Muscle layer of duodenum (tissue), 2 donors: ENCODE measurements around the gene IGSF9.
"Not testable (repeated sequence)": the region's sequence is repeated elsewhere in the genome, so short reads cannot be mapped to it uniquely, and the experiment has no call there.

Experiments used
- H3K27ac ChIP-seq: one replicate; pipeline ENCODE4 v1.7.0; 2013; ENCODE audit warnings: mild to moderate bottlenecking, low read length
- H3K27me3 ChIP-seq: one replicate; pipeline ENCODE4 v1.7.0; 2013; ENCODE audit warnings: low read depth, mild to moderate bottlenecking, control low read depth, low read length
- H3K36me3 ChIP-seq, 2 donors: one replicate each; pipeline ENCODE4 v1.7.0; 2013; ENCODE audit warnings: low read length in 2 of 2, control low read depth in 1 of 2, mild to moderate bottlenecking in 1 of 2; ENCODE audit not compliant: insufficient read depth in 2 of 2, control insufficient read depth in 1 of 2
- H3K4me1 ChIP-seq, 2 donors: one replicate each; pipeline ENCODE4 v1.7.0; 2013; ENCODE audit warnings: low read length in 2 of 2, mild to moderate bottlenecking in 2 of 2, control low read depth in 1 of 2, moderate library complexity in 1 of 2; ENCODE audit not compliant: insufficient read depth in 2 of 2, control insufficient read depth in 1 of 2
- H3K4me3 ChIP-seq, 2 donors: one replicate each; pipeline ENCODE4 v1.7.0; 2013; ENCODE audit warnings: low read length in 2 of 2, low read depth in 1 of 2, mild to moderate bottlenecking in 1 of 2
- H3K9me3 ChIP-seq, 2 donors: one replicate each; pipeline ENCODE4 v1.7.0; 2013; ENCODE audit warnings: low read length in 2 of 2, control low read depth in 1 of 2, mild to moderate bottlenecking in 1 of 2; ENCODE audit not compliant: control insufficient read depth in 1 of 2
- donor health status: healthy.

The IGSF9 gene

DNA sequence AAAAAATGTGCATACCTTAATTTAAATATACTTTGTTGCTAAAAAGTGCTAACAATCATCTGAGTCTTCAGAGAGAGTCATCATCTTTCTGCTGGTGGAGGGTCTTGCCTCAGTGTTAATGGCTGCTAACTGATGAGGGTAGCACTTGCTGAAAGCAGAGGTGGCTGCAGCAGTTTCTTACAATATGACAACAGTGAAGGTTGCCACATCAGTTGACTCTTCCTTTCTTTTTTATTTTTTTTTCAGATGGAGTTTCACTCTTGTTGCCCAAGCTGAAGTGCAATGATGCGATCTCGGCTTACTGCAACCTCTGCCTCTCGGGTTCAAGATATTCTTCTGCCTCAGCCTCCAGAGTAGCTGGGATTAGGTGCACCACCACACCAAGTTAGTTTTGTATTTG, 42.9 kb downstream of the IGSF9 start:
- peaks cover 0 to 4% of the 10 kb centered on the region in 2 donors for H3K9me3 ChIP-seq
- no peak overlapping the region for H3K27ac ChIP-seq
- H3K36me3 ChIP-seq = no peaks in the 10 kb centered on the region
- H3K27me3 ChIP-seq = no peaks in the 10 kb centered on the region
- H3K4me3 ChIP-seq = no peak overlapping the region
- H3K4me1 ChIP-seq = peaks cover 5 to 15% of the 10 kb centered on the region in 2 donors

DNA sequence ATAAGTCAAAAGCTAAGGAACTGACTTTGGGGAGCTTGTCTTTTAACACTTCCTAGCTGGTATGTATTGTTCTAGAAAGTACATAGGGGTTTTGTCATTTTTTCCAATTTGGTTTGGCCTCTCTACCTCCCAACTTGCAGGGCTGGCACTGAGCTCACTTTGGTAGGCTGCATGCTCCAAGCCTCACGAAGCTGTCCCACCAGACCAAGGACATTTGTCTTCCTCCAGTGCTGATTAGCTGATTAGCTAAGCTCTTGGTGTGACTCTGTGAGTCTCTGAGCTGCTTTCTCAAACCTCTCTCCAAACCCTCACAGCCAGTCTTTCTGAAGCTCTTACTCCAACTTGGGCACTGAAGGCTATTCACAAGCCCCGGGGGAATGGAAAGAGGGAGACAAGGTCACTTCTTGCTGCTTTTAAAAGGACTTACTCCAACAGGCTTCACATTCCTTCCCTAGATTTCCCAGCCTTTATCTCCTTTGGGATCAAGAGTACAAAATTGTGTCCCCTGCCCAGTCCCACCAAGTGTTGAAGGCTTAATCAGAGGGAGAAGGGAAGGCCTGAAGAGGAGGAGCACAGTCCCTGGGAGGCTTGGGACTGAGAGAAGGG, 44.6 kb downstream of the IGSF9 start:
- no peaks in the 10 kb centered on the region for H3K27me3 ChIP-seq
- H3K36me3 ChIP-seq = no peaks in the 10 kb centered on the region
- H3K9me3 ChIP-seq = peaks cover 0 to 4% of the 10 kb centered on the region in 2 donors
- no peak overlapping the region for H3K4me3 ChIP-seq
- H3K4me1 ChIP-seq = peaks cover 10 to 15% of the 10 kb centered on the region in 2 donors
- no peak overlapping the region for H3K27ac ChIP-seq

DNA sequence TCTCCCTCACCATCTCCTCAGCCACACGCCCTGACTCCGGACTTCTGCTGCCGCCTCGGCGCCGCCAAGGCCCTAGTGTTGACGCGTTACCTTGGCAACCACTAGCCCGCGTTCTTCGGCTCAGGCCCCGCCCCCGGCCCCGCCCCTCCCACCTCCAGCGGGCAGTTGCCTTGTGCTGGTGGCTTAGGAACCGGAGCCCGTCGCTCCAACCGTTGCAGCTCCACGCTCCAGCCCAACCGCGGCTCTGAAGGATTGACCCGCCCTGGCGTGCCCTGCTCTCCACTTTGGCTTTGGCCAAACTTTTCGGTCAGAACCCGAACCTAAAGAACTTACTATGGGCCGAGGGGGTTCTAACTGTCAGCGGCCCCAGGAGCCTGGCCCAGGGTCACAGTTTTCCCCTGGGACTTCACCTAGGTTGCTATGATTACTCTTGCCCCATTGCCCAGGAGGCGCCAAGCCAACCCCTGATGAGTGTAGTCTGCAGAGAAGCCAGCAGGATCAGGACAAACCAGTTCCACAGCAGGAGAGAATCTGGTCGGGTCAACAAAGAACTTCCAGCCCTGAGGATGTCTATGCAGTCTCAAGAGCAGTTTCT, 45.2 kb downstream of the IGSF9 start, which contains the start of gene CFAP45:
TSS of gene CFAP45 (minus strand) at position 80 of the 595 bp plus-strand sequence. CDS start at position 13, 67 bp downstream.
- no peaks in the 10 kb centered on the region for H3K27me3 ChIP-seq
- H3K27ac ChIP-seq = no peak within 1 kb of the TSS
- peaks cover 10 to 15% of the 10 kb centered on the region in 2 donors for H3K4me1 ChIP-seq
- H3K4me3 ChIP-seq = peak within 1 kb of the TSS in 1 of 2 donors; percentile 32
- H3K9me3 ChIP-seq = peaks cover 0 to 4% of the 10 kb centered on the region in 2 donors
- H3K36me3 ChIP-seq = no peaks in the 10 kb centered on the region

DNA sequence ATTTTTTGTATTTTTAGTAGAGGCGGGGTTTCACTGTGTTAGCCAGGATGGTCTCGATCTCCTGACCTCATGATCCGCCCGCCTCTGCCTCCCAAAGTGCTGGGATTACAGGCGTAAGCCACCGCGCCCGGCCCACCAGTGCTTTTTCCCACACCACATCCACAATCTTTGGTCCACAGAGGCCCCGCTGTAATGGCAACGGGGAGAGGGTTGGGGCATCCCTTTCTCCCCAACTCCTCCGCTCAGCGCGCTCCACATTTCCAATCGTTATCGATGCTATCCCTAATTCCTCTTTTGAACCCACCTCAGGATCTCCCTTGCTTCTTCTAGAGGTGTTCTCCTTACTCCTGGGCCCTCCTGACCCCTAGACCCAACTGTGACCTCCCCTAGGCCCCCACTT, 45.8 kb downstream of the IGSF9 start:
- H3K4me3 ChIP-seq = peak overlapping the region in 1 of 2 donors; percentile 32

DNA sequence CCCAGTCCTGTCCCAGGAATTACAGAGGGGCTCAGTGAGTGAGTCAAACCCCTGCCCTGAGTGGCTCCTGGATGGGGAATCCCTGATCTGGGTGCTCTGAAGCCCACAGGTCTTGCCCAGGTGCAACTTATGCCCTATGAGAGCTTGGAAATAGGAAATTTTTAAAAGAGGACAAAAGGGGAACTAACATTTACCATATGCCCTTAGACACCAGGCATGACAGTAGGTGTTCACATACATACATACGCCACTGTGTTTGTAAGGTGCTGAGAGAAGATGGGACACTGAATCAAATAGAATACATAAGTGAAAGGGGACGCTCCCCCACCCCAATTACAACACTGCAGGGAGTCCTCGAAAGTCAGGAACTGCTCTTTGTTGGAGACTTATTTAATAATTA, 46.9 kb downstream of the IGSF9 start:
- Histone ChIP-seq H3K4me1 (peaks cover 10 to 15% of the 10 kb centered on the region in 2 donors), H3K9me3 (no peaks in the 10 kb centered on the region), H3K27me3 (no peaks in the 10 kb centered on the region), H3K36me3 (no peaks in the 10 kb centered on the region), H3K4me3 (no peak overlapping the region), H3K27ac (no peak overlapping the region)

More for the DNA sequence above, 45.8 kb downstream of the IGSF9 start:
- H3K4me1 ChIP-seq = peaks cover 10 to 15% of the 10 kb centered on the region in 2 donors
- not testable (repeated sequence) for H3K9me3 ChIP-seq, H3K27me3 ChIP-seq, H3K36me3 ChIP-seq, H3K27ac ChIP-seq

DNA sequence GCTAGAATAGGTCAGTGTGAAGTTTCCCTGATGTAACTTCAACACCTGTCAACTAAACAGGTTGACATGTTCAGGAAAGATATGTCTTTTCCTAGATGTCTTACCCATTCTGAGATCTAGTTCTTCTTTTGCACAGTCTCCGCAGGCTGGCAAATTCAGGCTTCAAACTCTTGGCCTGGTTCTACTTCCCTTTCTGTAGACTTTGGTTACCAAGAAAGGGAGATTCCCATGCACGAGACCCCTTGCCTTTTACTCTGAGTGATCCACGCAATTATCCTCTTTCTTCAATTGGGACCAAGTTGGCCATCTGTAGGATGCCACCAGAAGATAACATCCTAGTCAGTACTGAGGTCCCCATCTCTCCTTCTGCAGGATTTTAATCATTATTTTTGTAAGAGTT, 47.5 kb downstream of the IGSF9 start:
- H3K4me1 ChIP-seq = peaks cover 10 to 15% of the 10 kb centered on the region in 2 donors
- H3K27ac ChIP-seq = no peak overlapping the region
- no peaks in the 10 kb centered on the region for H3K27me3 ChIP-seq
- no peaks in the 10 kb centered on the region for H3K9me3 ChIP-seq
- no peak overlapping the region for H3K4me3 ChIP-seq
- no peaks in the 10 kb centered on the region for H3K36me3 ChIP-seq

DNA sequence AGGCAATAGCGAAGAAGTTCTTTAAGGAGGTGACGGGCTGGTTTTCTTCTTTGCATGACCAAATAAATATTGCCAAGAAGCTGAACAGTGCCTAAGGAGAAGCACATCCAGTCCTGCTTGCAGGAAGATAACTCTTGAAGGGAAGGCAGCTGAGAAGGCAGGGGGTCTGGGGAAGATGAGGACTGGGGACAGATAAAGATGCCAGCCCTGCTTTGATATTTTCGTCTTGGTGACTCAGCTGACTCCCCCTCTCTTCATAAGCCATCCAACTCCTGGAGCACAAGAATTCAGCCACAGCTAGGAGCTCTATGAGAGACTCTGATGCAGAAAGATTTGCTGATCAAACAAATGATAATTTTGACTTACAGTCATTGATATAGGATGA, 48.9 kb downstream of the IGSF9 start:
- no peaks in the 10 kb centered on the region for H3K36me3 ChIP-seq
- H3K4me3 ChIP-seq = no peak overlapping the region
- no peaks in the 10 kb centered on the region for H3K9me3 ChIP-seq
- H3K27ac ChIP-seq = no peak overlapping the region
- H3K4me1 ChIP-seq = peaks cover 10 to 15% of the 10 kb centered on the region in 2 donors
- no peaks in the 10 kb centered on the region for H3K27me3 ChIP-seq

DNA sequence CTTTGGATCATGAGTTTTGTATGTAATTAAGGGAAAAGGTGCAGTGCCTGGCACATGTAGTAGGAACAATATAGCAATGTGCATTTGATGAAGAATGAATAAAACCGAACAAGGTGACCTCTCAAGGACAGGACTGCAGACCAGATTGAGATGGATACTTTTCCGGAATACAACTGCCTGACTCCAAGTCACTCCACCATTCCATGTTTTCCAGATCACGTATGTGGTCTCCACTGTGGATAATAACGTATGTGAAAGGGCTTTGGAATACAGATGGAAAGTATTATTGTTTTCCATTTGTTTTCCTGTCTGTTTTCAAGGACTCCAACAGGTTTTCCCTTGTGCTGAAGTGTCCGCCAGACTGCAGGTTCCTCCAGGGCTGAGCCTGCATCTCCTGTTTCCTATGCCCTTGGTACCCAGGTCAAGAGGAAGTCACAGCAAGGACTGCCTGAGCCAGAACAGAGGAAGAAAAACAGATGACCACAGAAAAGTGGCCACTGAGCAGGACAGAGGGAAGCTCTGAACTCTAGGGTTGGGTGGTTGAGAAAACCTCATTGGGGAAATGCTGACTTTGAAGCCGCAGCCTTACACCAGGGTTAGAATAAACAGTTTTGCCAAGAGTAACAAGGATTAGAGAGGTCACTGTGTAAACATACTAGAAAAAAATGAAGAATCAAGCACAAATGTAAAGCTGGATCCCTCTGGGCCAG, 49.4 kb downstream of the IGSF9 start:
- peaks cover 10 to 14% of the 10 kb centered on the region in 2 donors for H3K4me1 ChIP-seq
- H3K4me3 ChIP-seq = no peak overlapping the region
- no peaks in the 10 kb centered on the region for H3K27me3 ChIP-seq
- H3K36me3 ChIP-seq = no peaks in the 10 kb centered on the region
- H3K27ac ChIP-seq = no peak overlapping the region
- H3K9me3 ChIP-seq = no peaks in the 10 kb centered on the region

DNA sequence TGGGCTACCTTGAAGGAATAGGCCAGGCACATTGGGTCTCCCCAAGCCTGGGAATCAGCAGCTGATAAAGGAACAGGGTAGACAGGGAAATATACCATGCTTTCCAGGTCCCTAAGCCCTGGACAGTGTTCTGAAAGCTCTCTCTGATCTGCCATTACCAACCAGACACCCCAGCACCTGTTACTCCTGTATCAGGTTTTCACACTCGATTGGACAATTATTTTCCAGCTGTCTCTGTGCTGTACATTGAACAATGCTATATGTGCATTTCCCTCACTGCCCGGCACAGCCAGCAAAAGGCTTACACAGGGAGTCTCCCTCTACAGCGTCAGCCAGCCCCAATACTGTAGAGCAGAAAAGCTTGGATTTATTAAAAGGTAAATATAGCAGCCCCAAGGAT, 50.1 kb downstream of the IGSF9 start:
- Histone ChIP-seq H3K9me3 (no peaks in the 10 kb centered on the region), H3K36me3 (no peaks in the 10 kb centered on the region), H3K4me1 (peaks cover 9 to 10% of the 10 kb centered on the region in 2 donors), H3K4me3 (no peak overlapping the region), H3K27ac (no peak overlapping the region), H3K27me3 (no peaks in the 10 kb centered on the region)

DNA sequence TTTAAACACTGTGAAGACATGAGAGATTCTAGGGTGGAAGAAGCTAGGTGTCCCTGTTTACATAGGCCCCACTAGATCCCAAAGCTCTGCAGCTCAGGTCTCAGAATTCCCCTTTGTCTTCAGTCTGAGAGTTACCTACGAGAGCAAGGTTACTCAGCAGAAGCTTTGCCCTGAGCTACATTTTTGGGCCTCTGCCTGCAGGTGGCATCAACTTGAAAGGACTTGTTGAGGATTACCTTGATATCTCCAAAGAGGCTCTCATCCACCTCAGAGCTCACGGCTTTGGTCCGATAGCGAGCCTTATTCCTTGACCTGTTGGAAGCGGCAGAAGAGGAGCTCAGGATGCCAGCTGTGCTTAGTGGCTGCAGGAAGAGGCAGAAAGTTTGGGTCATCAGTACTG, 52.5 kb downstream of the IGSF9 start:
- Histone ChIP-seq H3K4me3 (no peak overlapping the region), H3K27me3 (no peaks in the 10 kb centered on the region), H3K9me3 (no peaks in the 10 kb centered on the region), H3K4me1 (peaks cover 5 to 15% of the 10 kb centered on the region in 2 donors), H3K36me3 (no peaks in the 10 kb centered on the region), H3K27ac (no peak overlapping the region)

DNA sequence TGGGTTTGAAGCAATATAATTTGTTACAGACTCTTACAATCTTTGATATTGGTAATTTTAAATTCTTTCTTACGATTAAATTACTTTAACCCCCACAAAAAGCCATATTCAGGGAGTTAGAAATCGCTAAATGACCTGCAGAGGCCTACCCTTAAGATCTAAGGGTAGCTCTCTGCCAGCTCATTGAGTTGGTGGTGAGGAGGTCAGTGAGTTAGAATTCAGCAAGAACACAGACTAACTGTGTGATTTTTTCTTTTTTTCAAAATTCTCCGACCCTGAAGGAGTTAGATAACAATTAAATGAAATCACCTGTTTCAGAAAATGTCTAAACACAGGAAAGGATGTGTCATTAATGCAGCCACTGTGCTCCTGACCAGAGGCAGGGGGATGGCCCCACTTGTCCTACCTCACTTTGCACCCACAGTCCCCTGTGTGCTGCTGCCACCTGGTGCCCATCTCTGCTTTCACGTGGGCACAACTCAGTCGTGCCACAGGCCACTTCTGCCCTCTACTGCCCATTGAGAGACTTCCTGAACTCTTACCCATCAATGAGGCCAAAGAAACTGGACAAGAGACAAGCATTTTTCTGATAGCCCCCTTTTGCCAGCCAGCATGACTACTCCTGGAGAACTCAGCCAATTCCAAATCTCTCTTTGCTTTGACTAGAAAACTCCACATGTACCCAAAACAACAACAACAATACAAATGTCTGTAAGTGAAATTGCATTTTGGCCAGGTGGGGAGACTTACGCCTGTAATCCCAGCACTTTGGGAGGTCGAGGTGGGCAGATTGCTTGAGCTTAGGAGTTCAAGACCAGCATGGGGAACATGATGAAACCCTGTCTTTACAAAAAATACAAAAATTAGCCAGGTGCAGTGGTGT, 53.9 kb downstream of the IGSF9 start:
- Histone ChIP-seq H3K4me3 (no peak overlapping the region), H3K27ac (no peak overlapping the region), H3K4me1 (peaks cover 5 to 12% of the 10 kb centered on the region in 2 donors), H3K9me3 (no peaks in the 10 kb centered on the region), H3K36me3 (no peaks in the 10 kb centered on the region), H3K27me3 (no peaks in the 10 kb centered on the region)
